WERI-Rb-1 (cell line): ENCODE results near the gene SLC15A2.
A peak's percentile ranks its signal among the peaks of the same experiment; 100 is the strongest.
"Not testable (repeated sequence)": the region's sequence is repeated elsewhere in the genome, so short reads cannot be mapped to it uniquely, and the experiment has no call there.

Experiments
- DNase-seq: peaks from one replicate; pipeline ENCODE4 v3.0.0-alpha.2; 2020
- H3K27ac ChIP-seq: fragments of 250-450 bp; sonication (Bioruptor Pico); 2 replicates; pipeline ENCODE4 v1.5.1; 2020; ENCODE audit warnings: mild to moderate bottlenecking, moderate library complexity
- H3K27me3 ChIP-seq: fragments of 250-450 bp; sonication (Bioruptor Pico); 2 replicates; pipeline ENCODE4 v1.5.1; 2021; ENCODE audit warnings: mild to moderate bottlenecking, low read depth, moderate library complexity; ENCODE audit not compliant: insufficient read depth, severe bottlenecking
- H3K36me3 ChIP-seq: fragments of 250-450 bp; sonication (Bioruptor Pico); 2 replicates; pipeline ENCODE4 v1.5.1; 2020; ENCODE audit warnings: mild to moderate bottlenecking, moderate library complexity
- H3K4me3 ChIP-seq: 2 replicates; pipeline ENCODE4 v1.5.1; 2011; ENCODE audit warnings: low read depth, mild to moderate bottlenecking, control low read depth, low read length
- H3K9me3 ChIP-seq: fragments of 250-450 bp; sonication (Bioruptor Pico); 2 replicates; pipeline ENCODE4 v1.5.1; 2021; ENCODE audit warnings: mild to moderate bottlenecking, moderate library complexity; ENCODE audit not compliant: severe bottlenecking
- TF ChIP-seq, protein P1 (sequence below): IDR thresholded peaks from 2 replicates; pipeline ENCODE4 v1.5.1; 2011; ENCODE audit warnings: low read depth, mild to moderate bottlenecking, control low read depth, inconsistent platforms, low read length

Gene SLC15A2, protein sequence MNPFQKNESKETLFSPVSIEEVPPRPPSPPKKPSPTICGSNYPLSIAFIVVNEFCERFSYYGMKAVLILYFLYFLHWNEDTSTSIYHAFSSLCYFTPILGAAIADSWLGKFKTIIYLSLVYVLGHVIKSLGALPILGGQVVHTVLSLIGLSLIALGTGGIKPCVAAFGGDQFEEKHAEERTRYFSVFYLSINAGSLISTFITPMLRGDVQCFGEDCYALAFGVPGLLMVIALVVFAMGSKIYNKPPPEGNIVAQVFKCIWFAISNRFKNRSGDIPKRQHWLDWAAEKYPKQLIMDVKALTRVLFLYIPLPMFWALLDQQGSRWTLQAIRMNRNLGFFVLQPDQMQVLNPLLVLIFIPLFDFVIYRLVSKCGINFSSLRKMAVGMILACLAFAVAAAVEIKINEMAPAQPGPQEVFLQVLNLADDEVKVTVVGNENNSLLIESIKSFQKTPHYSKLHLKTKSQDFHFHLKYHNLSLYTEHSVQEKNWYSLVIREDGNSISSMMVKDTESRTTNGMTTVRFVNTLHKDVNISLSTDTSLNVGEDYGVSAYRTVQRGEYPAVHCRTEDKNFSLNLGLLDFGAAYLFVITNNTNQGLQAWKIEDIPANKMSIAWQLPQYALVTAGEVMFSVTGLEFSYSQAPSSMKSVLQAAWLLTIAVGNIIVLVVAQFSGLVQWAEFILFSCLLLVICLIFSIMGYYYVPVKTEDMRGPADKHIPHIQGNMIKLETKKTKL

DNA sequence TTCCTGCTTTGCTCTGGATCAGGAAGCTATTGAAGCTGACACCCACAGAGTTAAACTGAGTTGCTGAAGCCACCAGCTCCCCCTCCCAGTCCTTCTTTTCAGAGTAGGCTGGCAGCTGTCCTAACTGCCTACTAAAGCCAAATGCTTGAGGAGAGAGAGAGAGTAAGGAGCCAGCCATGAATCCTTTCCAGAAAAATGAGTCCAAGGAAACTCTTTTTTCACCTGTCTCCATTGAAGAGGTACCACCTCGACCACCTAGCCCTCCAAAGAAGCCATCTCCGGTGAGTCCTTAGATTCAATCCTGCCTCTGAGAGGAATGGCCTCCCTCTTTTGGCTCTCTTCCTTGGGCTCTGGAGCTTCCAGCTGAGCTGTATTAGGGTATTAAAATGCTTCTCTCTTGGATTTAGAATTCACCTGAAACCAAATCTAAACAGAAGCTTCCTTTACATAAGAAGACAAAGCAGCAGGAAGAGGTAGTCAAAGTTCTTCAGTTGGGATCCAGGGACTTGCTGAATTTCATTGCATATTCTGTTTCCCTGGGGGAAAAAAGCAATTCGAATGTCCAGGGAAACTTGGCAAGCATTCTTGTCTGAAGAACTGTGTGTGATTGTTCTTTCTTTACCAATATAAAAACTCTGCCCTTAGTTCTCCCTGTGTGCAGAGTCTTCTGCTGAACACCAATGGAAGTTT, at the start of gene SLC15A2:
SLC15A2 (plus strand) TSS at position 101 of the 690 bp plus-strand sequence; CDS start at position 177, 76 bp downstream.
- H3K36me3 ChIP-seq: no peaks in the 10 kb centered on the region
- no peaks in the 10 kb centered on the region for H3K27me3 ChIP-seq
- H3K9me3 ChIP-seq: no peaks in the 10 kb centered on the region
- no peak within 1 kb of the TSS for H3K27ac ChIP-seq
- H3K4me3 ChIP-seq: no peak within 1 kb of the TSS
- DNase-seq: peak; percentile 11
- TF ChIP-seq, protein P1, sequence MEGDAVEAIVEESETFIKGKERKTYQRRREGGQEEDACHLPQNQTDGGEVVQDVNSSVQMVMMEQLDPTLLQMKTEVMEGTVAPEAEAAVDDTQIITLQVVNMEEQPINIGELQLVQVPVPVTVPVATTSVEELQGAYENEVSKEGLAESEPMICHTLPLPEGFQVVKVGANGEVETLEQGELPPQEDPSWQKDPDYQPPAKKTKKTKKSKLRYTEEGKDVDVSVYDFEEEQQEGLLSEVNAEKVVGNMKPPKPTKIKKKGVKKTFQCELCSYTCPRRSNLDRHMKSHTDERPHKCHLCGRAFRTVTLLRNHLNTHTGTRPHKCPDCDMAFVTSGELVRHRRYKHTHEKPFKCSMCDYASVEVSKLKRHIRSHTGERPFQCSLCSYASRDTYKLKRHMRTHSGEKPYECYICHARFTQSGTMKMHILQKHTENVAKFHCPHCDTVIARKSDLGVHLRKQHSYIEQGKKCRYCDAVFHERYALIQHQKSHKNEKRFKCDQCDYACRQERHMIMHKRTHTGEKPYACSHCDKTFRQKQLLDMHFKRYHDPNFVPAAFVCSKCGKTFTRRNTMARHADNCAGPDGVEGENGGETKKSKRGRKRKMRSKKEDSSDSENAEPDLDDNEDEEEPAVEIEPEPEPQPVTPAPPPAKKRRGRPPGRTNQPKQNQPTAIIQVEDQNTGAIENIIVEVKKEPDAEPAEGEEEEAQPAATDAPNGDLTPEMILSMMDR: no peak

DNA sequence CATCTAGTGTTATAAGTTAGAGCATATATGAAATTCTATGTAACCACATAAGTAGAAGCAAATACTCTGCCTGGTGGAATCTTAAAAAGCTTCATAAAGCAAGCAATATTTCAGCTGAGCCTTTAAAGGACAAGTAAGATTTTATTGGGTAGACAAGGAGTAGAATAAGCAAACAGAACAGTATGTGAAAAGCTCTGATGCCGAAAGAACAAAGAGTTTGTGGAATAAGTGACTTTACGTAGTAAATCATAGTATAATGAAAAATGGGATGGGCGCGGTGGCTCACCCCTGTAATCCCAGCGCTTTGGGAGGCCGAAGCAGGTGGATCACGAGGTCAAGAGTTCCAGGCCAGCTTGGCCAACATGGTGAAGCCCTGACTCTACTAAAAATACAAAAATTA, 49.3 kb upstream of the SLC15A2 start:
- Histone ChIP-seq H3K36me3 (no peaks in the 10 kb centered on the region), H3K27me3 (no peaks in the 10 kb centered on the region), H3K4me3 (no peak overlapping the region), H3K27ac (no peak overlapping the region), H3K9me3 (no peaks in the 10 kb centered on the region)
- TF ChIP-seq, protein P1: no peak
- DNase-seq: no peak

DNA sequence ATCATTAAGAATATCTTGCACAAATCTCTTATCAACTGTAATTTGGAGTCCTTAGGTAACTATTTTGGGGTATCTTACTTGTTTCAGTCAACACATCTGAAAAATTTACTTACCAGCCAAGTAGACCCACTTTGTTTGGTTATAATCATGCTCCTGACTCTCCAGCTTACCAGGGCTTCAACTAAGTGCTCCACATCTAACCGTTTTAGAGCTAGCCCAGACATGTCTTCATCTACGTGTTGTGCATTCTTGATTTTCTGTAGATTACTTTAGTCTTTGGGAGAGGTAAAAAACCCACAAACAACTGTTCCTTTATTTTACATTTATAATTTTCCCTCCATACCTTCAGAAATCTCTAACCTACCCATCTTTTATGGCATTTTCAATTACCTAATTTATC, 41.9 kb upstream of the SLC15A2 start:
- H3K9me3 ChIP-seq: no peaks in the 10 kb centered on the region
- H3K27me3 ChIP-seq: no peaks in the 10 kb centered on the region
- H3K4me3 ChIP-seq: no peak overlapping the region
- no peak for DNase-seq
- H3K36me3 ChIP-seq: no peaks in the 10 kb centered on the region
- TF ChIP-seq, protein P1: no peak
- no peak overlapping the region for H3K27ac ChIP-seq

DNA sequence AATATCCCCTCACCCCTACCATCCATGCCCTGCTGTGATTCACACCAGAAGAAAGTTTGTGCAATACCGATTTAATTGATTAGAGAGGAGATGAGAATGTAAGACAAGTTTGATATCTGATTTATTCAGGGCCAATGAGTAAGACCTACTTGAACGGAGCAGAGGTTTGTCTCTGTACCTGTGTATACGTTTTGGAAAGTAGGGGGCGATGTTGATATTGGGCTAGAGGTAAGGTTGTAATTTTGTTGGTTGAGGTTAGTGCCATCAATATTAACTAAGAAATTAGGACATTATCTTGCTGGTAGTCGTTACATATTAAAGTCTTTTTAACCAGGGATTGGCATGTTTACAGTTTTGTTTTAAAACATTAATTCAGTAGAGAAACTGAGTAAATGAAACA, 38.6 kb upstream of the SLC15A2 start:
- H3K27me3 ChIP-seq: no peaks in the 10 kb centered on the region
- no peaks in the 10 kb centered on the region for H3K36me3 ChIP-seq
- no peak overlapping the region for H3K4me3 ChIP-seq
- H3K27ac ChIP-seq: no peak overlapping the region
- H3K9me3 ChIP-seq: no peaks in the 10 kb centered on the region
- TF ChIP-seq, protein P1: peak; percentile 28
- DNase-seq: no peak

DNA sequence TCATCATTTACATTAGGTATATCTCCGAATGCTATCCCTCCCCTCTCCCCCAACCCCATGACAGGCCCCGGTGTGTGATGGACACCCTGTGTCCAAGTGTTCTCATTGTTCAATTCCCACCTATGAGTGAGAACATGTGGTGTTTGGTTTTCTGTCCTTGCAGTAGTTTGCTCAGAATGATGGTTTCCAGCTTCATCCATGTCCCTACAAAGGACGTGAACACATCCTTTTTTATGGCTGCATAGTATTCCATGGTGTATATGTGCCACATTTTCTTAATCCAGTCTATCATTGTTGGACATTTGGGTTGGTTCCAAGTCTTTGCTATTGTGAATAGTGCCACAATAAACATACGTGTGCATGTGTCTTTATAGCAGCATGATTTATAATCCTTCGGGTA, 36.4 kb upstream of the SLC15A2 start:
- not testable (repeated sequence) for H3K9me3 ChIP-seq, H3K27ac ChIP-seq, H3K36me3 ChIP-seq, H3K27me3 ChIP-seq, DNase-seq, H3K4me3 ChIP-seq

DNA sequence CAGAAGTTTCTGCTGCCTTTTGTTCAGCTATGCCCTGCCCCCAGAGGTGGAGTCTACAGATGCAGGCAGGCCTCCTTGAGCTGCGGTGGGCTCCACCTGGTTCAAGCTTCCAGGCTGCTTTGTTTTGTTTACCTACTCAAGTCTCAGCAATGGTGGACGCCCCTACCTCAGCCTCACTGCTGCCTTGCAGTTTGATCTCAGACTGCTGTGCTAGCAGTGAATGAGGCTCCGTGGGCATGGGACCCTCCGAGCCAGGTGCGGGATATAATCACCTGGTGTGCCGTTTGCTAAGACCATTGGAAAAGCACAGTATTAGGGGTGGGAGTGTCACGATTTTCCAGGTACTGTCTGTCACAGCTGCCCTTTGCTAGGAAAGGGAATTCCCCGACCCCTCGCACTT, 31.0 kb upstream of the SLC15A2 start:
- not testable (repeated sequence) for H3K27ac ChIP-seq, DNase-seq, H3K36me3 ChIP-seq, H3K4me3 ChIP-seq, H3K27me3 ChIP-seq, H3K9me3 ChIP-seq
